Breast epithelium (tissue), 4 donors: Measurements from ENCODE around the gene CSNK1G3. TPM values are rescaled to one million over a fixed set of nuclear protein-coding genes. Genes with fewer than 3 reads are reported as not detected.

ENCODE experiments used
- DNase-seq, 2 donors: peaks; one replicate each; pipeline ENCODE4 v3.0.0-alpha.2; 2019; ENCODE audit warnings: low spot score in 2 of 2
- H3K27ac ChIP-seq, 2 donors: fragments of 200-600 bp; sonication (generic) in 1 of 2; one replicate each; pipeline ENCODE4 v1.5.1; 2016 to 2019; ENCODE audit warnings: mild to moderate bottlenecking in 1 of 2
- H3K27me3 ChIP-seq, 2 donors: fragments of 200-600 bp; sonication (generic) in 1 of 2; one replicate each; pipeline versions ENCODE4 v1.5.1 to v1.6.0; 2017 to 2019; ENCODE audit warnings: control low read depth in 1 of 2, mild to moderate bottlenecking in 1 of 2
- H3K36me3 ChIP-seq: fragments of 200-600 bp; one replicate; pipeline ENCODE4 v1.5.1; 2019
- H3K4me1 ChIP-seq, 2 donors: fragments of 200-600 bp; sonication (generic); one replicate each; pipeline ENCODE4 v1.5.1; 2016 to 2019; ENCODE audit warnings: control low read depth in 1 of 2
- H3K4me3 ChIP-seq, 3 donors: fragments of 200-600 bp; sonication (generic); 1 replicate in 2 of 3; 2 replicates in 1 of 3; pipeline ENCODE4 v1.5.1; 2016 to 2019; ENCODE audit warnings: mild to moderate bottlenecking in 3 of 3, moderate library complexity in 2 of 3
- H3K9me3 ChIP-seq, 2 donors: fragments of 200-600 bp; sonication (generic) in 1 of 2; one replicate each; pipeline ENCODE4 v1.5.1; 2016 to 2019; ENCODE audit warnings: control low read depth in 1 of 2
- CTCF ChIP-seq, 3 donors: fragments of 450-650 bp; IDR thresholded peaks; one replicate each; pipeline ENCODE4 v1.5.1; 2016 to 2017; ENCODE audit warnings: antibody characterized with exemption in 3 of 3, mild to moderate bottlenecking in 3 of 3, moderate library complexity in 3 of 3
- POLR2A ChIP-seq: fragments of 450-650 bp; IDR thresholded peaks from one replicate; pipeline ENCODE4 v1.6.1; 2016; ENCODE audit warnings: antibody characterized with exemption, mild to moderate bottlenecking, moderate library complexity
- POLR2AphosphoS5 ChIP-seq, 3 donors: sonication (generic); formaldehyde crosslinking; IDR thresholded peaks; one replicate each; pipeline ENCODE4 v1.6.1; 2017; ENCODE audit warnings: antibody characterized with exemption in 3 of 3
- intact Hi-C: fragments of 100-400 bp; cut with DNase I; formaldehyde crosslinking; loops from one replicate; pipeline ENCODE4 v1.15.1; 2023; ENCODE audit warnings: low total_unique reads
- total RNA-seq, 3 donors: library from RNA; depleted of rRNA; stranded (reverse); fragments of >200 nt; gene quantifications; one replicate each; pipeline ENCODE4 v1.1.0, GENCODE V29; 2016

Gene CSNK1G3
- total RNA-seq, 3 donors from 2014 or later, result 37.8 to 77.3 (median 55.7) TPM

GRCh38 chr5:123505633-123506032 lies 6.3 kb upstream of the CSNK1G3 start:
- no peak overlapping the region for H3K27ac ChIP-seq
- no peak for DNase-seq
- no peaks in the 10 kb centered on the region for H3K27me3 ChIP-seq
- no peaks in the 10 kb centered on the region for H3K9me3 ChIP-seq
- intact Hi-C loops, result no loop called here
- TF ChIP-seq POLR2A (no peak), CTCF (IDR thresholded peaks at IDR 0.05) (no peak), POLR2AphosphoS5 (IDR thresholded peaks at IDR 0.05) (no peak)
- H3K4me1 ChIP-seq, result no peaks in the 10 kb centered on the region
- no peak overlapping the region for H3K4me3 ChIP-seq
- no peaks in the 10 kb centered on the region for H3K36me3 ChIP-seq

- intact Hi-C loops, result no loop called here
- DNase-seq, result no peak
- no peaks in the 10 kb centered on the region for H3K4me1 ChIP-seq
- no peak for TF ChIP-seq CTCF (IDR thresholded peaks at IDR 0.05)
- TF ChIP-seq POLR2A, result no peak
- no peak for TF ChIP-seq POLR2AphosphoS5 (IDR thresholded peaks at IDR 0.05)
- no peak overlapping the region for H3K27ac ChIP-seq
- no peaks in the 10 kb centered on the region for H3K9me3 ChIP-seq
- H3K36me3 ChIP-seq, result no peaks in the 10 kb centered on the region
- H3K4me3 ChIP-seq, result no peak overlapping the region
- no peaks in the 10 kb centered on the region for H3K27me3 ChIP-seq
Measured at GRCh38 chr5:123508441-123508840, 3.5 kb upstream of the CSNK1G3 start.

GRCh38 chr5:123511290-123511647 lies 708 bp upstream of the CSNK1G3 start:
- intact Hi-C loops, result no loop called here
- no peak for TF ChIP-seq POLR2AphosphoS5 (IDR thresholded peaks at IDR 0.05)
- TF ChIP-seq CTCF (IDR thresholded peaks at IDR 0.05), result no peak
- TF ChIP-seq POLR2A, result no peak

GRCh38 chr5:123512611-123513461 lies 859 bp downstream of the CSNK1G3 start:
- Histone ChIP-seq H3K4me3 (peak overlapping the region; percentile 88 to 90 (median 89)), H3K36me3 (no peaks in the 10 kb centered on the region), H3K9me3 (no peaks in the 10 kb centered on the region), H3K27ac (peak overlapping the region; percentile 96), H3K4me1 (no peaks in the 10 kb centered on the region), H3K27me3 (no peaks in the 10 kb centered on the region)
- DNase-seq, result no peak
- intact Hi-C loops, result no loop called here
- TF ChIP-seq CTCF (IDR thresholded peaks at IDR 0.05) (no peak), POLR2AphosphoS5 (IDR thresholded peaks at IDR 0.05) (peak in 1 of 3 donors; percentile 39), POLR2A (no peak)

More at GRCh38 chr5:123511290-123511647, 708 bp upstream of the CSNK1G3 start:
- no peaks in the 10 kb centered on the region for H3K36me3 ChIP-seq
- H3K27ac ChIP-seq, result peak overlapping the region; percentile 96
- H3K27me3 ChIP-seq, result no peaks in the 10 kb centered on the region
- H3K4me3 ChIP-seq, result peak overlapping the region; percentile 88 to 90 (median 89)
- no peak for DNase-seq
- no peaks in the 10 kb centered on the region for H3K4me1 ChIP-seq
- no peaks in the 10 kb centered on the region for H3K9me3 ChIP-seq

- Histone ChIP-seq H3K4me3 (no peak overlapping the region), H3K4me1 (no peaks in the 10 kb centered on the region), H3K27ac (no peak overlapping the region), H3K9me3 (no peaks in the 10 kb centered on the region), H3K36me3 (no peaks in the 10 kb centered on the region), H3K27me3 (no peaks in the 10 kb centered on the region)
- DNase-seq, result no peak
- intact Hi-C loops, result no loop called here
- no peak for TF ChIP-seq POLR2AphosphoS5 (IDR thresholded peaks at IDR 0.05)
- no peak for TF ChIP-seq CTCF (IDR thresholded peaks at IDR 0.05)
- no peak for TF ChIP-seq POLR2A
Measured at GRCh38 chr5:123514615-123515355, 2.8 kb downstream of the CSNK1G3 start.
